ENCODE results near the gene DNAJC6.

DNAJC6 gene

GRCh38 chr1:65388908-65389695 is 79.8 kb downstream of the DNAJC6 start:
- no peak overlapping the region for H3K4me3 ChIP-seq
- no peak overlapping the region for H3K27ac ChIP-seq
- TF ChIP-seq, protein P1, sequence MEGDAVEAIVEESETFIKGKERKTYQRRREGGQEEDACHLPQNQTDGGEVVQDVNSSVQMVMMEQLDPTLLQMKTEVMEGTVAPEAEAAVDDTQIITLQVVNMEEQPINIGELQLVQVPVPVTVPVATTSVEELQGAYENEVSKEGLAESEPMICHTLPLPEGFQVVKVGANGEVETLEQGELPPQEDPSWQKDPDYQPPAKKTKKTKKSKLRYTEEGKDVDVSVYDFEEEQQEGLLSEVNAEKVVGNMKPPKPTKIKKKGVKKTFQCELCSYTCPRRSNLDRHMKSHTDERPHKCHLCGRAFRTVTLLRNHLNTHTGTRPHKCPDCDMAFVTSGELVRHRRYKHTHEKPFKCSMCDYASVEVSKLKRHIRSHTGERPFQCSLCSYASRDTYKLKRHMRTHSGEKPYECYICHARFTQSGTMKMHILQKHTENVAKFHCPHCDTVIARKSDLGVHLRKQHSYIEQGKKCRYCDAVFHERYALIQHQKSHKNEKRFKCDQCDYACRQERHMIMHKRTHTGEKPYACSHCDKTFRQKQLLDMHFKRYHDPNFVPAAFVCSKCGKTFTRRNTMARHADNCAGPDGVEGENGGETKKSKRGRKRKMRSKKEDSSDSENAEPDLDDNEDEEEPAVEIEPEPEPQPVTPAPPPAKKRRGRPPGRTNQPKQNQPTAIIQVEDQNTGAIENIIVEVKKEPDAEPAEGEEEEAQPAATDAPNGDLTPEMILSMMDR (IDR thresholded peaks at IDR 0.05): no peak
- DNase-seq (ENCODE audit: low spot score): no peak

- DNase-seq (ENCODE audit: low spot score): no peak
- Histone ChIP-seq H3K27ac (no peak overlapping the region), H3K4me3 (no peak overlapping the region)
- TF ChIP-seq, protein P1 (IDR thresholded peaks at IDR 0.05): no peak
Measured at GRCh38 chr1:65392497-65392896, 83.2 kb downstream of the DNAJC6 start.

- Histone ChIP-seq H3K4me3 (no peak overlapping the region), H3K27ac (no peak overlapping the region)
- TF ChIP-seq, protein P1 (IDR thresholded peaks at IDR 0.05): no peak
- no peak for DNase-seq (ENCODE audit: low spot score)
Measured at GRCh38 chr1:65393347-65393746, 84.0 kb downstream of the DNAJC6 start.

DNA sequence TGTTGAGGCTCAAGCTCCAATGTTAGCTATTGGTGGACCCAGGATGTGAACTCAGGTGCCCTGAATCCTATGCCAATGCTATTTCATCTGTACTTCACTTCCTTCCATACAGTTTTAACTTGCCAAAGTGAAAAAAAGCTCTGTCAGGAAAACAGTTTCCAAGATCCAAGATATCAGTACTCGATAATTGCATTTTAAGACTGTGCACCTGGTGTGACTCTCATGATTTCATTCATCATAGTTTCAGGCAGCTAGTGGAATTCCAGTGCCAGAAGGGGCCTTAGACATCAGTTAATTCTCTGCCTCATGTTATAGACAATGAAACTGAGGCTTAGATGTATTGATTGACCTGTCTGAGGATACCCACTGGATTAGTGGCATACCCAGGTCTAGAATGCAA is 84.6 kb downstream of the DNAJC6 start:
- no peak for DNase-seq (ENCODE audit: low spot score)
- TF ChIP-seq, protein P1 (IDR thresholded peaks at IDR 0.05): no peak
- no peak overlapping the region for H3K27ac ChIP-seq

DNA sequence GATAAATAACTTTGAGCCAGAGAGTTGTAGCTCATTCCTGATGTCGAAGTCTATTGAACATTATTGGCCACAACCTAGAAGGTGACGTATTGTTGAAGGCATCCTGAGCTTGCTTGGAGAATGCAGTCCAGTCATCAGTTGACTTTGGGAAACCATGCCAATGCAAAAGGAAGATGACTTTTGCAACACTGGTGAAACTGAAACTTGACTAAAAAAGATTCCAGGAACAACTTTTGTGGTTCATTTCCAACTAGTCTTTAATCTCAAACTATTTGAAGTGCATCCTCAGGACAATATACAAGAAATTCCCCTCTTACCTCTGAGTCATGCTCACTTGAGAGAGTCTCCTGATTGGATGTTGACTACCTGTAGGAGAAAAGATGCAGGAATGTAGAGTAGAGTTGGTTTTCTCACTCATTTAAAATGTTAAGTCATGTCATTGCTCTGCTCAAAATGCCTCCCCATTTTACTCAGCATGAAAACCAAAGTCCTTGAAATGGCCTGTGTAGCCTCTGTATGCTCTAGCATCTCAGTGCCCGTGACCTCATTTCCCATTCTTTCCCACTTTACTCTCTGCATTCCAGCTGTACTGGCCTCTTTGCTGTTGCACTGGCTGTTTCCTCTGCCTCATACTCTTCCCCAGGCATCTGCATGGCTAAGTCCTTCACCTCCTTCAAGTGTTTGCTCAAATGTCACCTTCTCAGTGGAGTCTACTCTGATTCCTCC is 86.7 kb downstream of the DNAJC6 start:
- Histone ChIP-seq H3K4me3 (no peak overlapping the region), H3K27ac (no peak overlapping the region)
- TF ChIP-seq, protein P1 (IDR thresholded peaks at IDR 0.05): no peak
- no peak for DNase-seq (ENCODE audit: low spot score)

More for the DNA sequence above, 84.6 kb downstream of the DNAJC6 start:
- no peak overlapping the region for H3K4me3 ChIP-seq

DNA sequence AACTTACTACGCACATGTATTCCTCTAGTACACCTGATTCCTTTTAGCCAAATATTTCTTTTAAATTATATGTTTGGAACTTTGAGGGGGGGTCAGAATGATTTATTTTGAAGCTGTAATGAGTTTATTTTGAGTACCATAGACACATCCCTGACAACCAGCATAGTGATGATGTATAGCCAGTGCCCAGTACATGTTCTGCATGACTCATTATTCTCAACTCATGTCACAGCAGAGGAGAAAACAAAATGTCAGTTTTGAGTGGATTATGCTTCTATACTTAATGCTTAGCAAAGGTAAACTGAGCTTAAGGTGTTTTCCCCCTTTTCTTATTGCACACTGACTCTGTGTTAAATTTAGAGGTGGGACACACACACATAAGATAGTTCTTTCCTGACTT is 88.7 kb downstream of the DNAJC6 start:
- TF ChIP-seq, protein P1 (IDR thresholded peaks at IDR 0.05): no peak
- no peak for DNase-seq (ENCODE audit: low spot score)
- Histone ChIP-seq H3K27ac (no peak overlapping the region), H3K4me3 (no peak overlapping the region)
